22Rv1 (cell line): Measurements from ENCODE around the gene MFAP3L.

ENCODE experiments used
- CTCF ChIP-seq: fragments of 450-650 bp; IDR thresholded peaks from 2 replicates; pipeline ENCODE4 v1.5.1; 2017; ENCODE audit warnings: mild to moderate bottlenecking
- ZFX ChIP-seq: fragments of 450-650 bp; IDR thresholded peaks from 2 replicates; pipeline ENCODE4 v1.6.1; 2017; ENCODE audit warnings: antibody characterized with exemption, borderline replicate concordance

- TF ChIP-seq CTCF: no peak
- TF ChIP-seq ZFX: no peak
Measured at GRCh38 chr4:170008801-170009200, 17.4 kb downstream of the MFAP3L start.
